Thoracic aorta (tissue), 2 donors: ENCODE measurements around the gene OTX1. TPM values are rescaled to one million over a fixed set of nuclear protein-coding genes. Genes with fewer than 3 reads are reported as not detected.

Source experiments
- ATAC-seq: fragments of 150-250 bp; one replicate; pipeline ENCODE4 v1.8.0; 2017; ENCODE audit warnings: low read depth; ENCODE audit not compliant: insufficient number of reproducible peaks, low FRiP score
- DNase-seq: peaks from one replicate; pipeline ENCODE4 v3.0.0-alpha.2; 2020; ENCODE audit warnings: low spot score
- H3K27ac ChIP-seq, 2 donors: fragments of 200-600 bp; sonication (generic); 1 replicate in 1 of 2; 2 replicates in 1 of 2; pipeline ENCODE4 v1.5.1; 2016; ENCODE audit warnings: mild to moderate bottlenecking in 2 of 2, moderate library complexity in 2 of 2
- H3K27me3 ChIP-seq: fragments of 200-600 bp; sonication (generic); replicated peaks from 2 replicates; pipeline ENCODE4 v1.6.0; 2016; ENCODE audit warnings: mild to moderate bottlenecking; ENCODE audit not compliant: insufficient read depth
- H3K36me3 ChIP-seq: fragments of 200-600 bp; sonication (generic); one replicate; pipeline ENCODE4 v1.5.1; 2016
- H3K4me1 ChIP-seq, 2 donors: fragments of 200-600 bp; sonication (generic); 1 replicate in 1 of 2; 2 replicates in 1 of 2; pipeline versions ENCODE4 v1.5.1 to v1.6.0; 2016; ENCODE audit warnings: low read depth in 2 of 2, mild to moderate bottlenecking in 1 of 2; ENCODE audit not compliant: control insufficient read depth in 1 of 2
- H3K4me3 ChIP-seq: fragments of 200-600 bp; sonication (generic); 2 replicates; pipeline ENCODE4 v1.5.1; 2016; ENCODE audit warnings: mild to moderate bottlenecking
- H3K9me3 ChIP-seq: fragments of 200-600 bp; sonication (generic); 2 replicates; pipeline ENCODE4 v1.5.1; 2016
- CTCF ChIP-seq: fragments of 200-600 bp; sonication (generic); IDR thresholded peaks from one replicate; pipeline ENCODE4 v1.5.1; 2019; ENCODE audit warnings: antibody characterized with exemption
- total RNA-seq, 2 donors: library from RNA; depleted of rRNA; stranded (reverse); fragments of >200 nt; gene quantifications; one replicate each; pipeline versions ENCODE4 v1.1.0 to v1.2.3, GENCODE V29; 2016

The OTX1 gene
- total RNA-seq, 2 donors from 2014 or later: not detected

- no peak for TF ChIP-seq CTCF
- ATAC-seq (no peak), DNase-seq (no peak)
- H3K9me3 ChIP-seq: no peaks in the 10 kb centered on the region
- peaks cover 32 to 65% of the 10 kb centered on the region in 2 donors for H3K4me1 ChIP-seq
- H3K27me3 ChIP-seq: peaks cover 45% of the 10 kb centered on the region
- H3K36me3 ChIP-seq: no peaks in the 10 kb centered on the region
- H3K27ac ChIP-seq: no peak overlapping the region
- peak overlapping the region; percentile 60 for H3K4me3 ChIP-seq
These were observed 2.7 kb downstream of the OTX1 start for GRCh38 chr2:63053081-63053888.

- H3K9me3 ChIP-seq: no peaks in the 10 kb centered on the region
- H3K4me1 ChIP-seq: peaks cover 38 to 65% of the 10 kb centered on the region in 2 donors
- H3K4me3 ChIP-seq: peak overlapping the region; percentile 60
- H3K27ac ChIP-seq: no peak overlapping the region
- no peak for DNase-seq
- TF ChIP-seq CTCF: no peak
- no peak for ATAC-seq
- H3K27me3 ChIP-seq: peaks cover 44% of the 10 kb centered on the region
- no peaks in the 10 kb centered on the region for H3K36me3 ChIP-seq
These were observed 3.4 kb downstream of the OTX1 start for GRCh38 chr2:63053889-63054602.

- no peak for TF ChIP-seq CTCF
- Histone ChIP-seq H3K36me3 (no peaks in the 10 kb centered on the region), H3K4me3 (peak overlapping the region; percentile 63), H3K9me3 (no peaks in the 10 kb centered on the region), H3K27me3 (peaks cover 43% of the 10 kb centered on the region), H3K27ac (peak overlapping the region in 1 of 2 donors; percentile 15), H3K4me1 (peaks cover 37 to 63% of the 10 kb centered on the region in 2 donors)
- DNase-seq: no peak
- no peak for ATAC-seq
These were observed 4.2 kb downstream of the OTX1 start for GRCh38 chr2:63054841-63055225.

- Histone ChIP-seq H3K27me3 (peaks cover 48% of the 10 kb centered on the region), H3K9me3 (no peaks in the 10 kb centered on the region), H3K27ac (peak overlapping the region in 1 of 2 donors; percentile 15), H3K4me3 (peak overlapping the region; percentile 63), H3K36me3 (no peaks in the 10 kb centered on the region), H3K4me1 (peaks cover 33 to 59% of the 10 kb centered on the region in 2 donors)
- no peak for TF ChIP-seq CTCF
- no peak for DNase-seq
- ATAC-seq: no peak
These were observed 4.8 kb downstream of the OTX1 start for GRCh38 chr2:63055226-63056106.
